ENCODE measurements around the gene UBAC2. TPM values are rescaled to one million over a fixed set of nuclear protein-coding genes. Genes with fewer than 3 reads are reported as not detected.

UBAC2 gene
- total RNA-seq, 2 donors from 2014 or later, result 72.7 to 80.4 TPM

DNA sequence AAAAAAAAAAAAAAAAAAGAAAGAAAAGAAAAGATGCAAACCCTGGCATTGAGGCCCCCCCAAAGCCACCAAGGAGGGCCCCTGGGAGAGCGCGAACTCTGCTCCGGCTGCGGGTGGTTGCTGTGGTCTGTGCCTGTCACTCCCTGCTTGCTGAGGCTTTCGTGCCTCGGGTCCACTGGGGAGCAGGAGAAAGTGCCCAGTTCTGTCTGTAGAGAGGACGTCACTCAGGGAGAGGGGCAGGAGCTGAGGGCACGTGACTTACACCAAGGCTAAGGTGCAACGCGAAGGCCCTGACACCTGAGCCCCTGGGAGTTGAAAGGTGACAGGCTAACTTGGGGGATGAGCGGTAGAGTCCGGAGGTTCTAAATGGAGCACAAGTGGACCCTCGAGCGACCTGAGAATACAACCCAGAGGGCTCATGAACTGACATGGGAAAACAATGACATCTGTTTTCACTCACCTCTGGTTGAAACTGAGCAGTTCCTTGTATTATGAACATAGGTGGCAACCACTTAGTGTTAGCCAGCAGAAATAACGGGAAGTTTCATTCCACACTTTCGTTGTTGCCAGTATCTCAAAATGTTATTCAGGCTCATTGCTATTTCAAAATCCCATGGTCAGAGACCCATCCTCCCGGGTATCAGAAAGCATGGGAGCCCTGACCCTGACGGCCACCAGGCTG, 231.4 kb downstream of the UBAC2 start:
- no peak overlapping the region for H3K9ac ChIP-seq (ENCODE audit: extremely low read depth, low read length, poor library complexity, severe bottlenecking)

DNA sequence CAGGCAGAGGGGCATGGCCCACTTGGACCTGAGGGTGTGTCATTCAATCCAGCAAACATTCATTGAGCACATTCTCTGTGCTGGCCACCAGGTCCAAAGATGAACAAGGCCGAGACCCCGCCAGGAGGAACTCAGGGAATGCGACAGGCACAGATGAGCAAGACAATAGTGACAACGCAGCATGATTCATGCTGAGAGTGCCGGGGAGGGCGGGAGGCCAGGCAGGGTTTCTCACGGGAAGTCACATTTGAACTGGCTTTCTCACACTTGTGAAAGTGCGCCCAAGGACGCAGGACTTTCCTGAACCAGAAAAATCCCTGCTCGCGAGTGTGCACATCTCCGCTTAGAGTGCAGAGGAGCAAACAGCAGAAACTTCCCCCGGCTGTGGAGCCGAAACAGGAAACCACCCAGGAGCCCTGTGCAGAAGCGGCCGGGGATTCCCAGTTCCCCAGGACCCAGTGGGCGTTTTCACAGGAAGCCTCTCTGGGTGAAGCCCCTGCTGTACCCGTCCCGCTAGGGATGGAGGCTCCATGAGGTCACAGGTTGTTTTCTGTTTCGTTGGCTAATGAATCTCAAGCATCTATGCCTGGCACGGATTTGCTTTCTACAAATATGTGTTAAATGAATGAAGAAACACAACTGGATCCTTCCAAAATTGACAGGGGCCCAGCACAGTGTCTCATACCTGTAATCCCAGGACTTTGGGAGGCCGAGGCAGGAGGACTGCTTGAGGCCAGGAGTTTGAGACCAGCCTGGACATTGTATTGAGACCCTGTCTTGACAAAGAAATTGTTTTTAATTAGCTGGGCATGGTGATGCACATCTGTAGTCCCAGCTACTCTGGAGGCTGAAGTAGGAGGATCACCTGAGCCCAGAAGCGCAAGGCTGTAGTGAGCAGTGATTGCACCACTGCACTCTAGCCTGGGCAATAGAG, 232.2 kb downstream of the UBAC2 start:
- DNase-seq, result peak; percentile 92
- H3K36me3 ChIP-seq (ENCODE audit: control insufficient read depth, insufficient read depth, low read length), result no peaks in the 10 kb centered on the region

More for the DNA sequence above, 231.4 kb downstream of the UBAC2 start:
- no peaks in the 10 kb centered on the region for H3K9me3 ChIP-seq (ENCODE audit: control insufficient read depth, low read length)
- no peak overlapping the region for H3K27ac ChIP-seq (ENCODE audit: low read depth, low read length)
- H3K4me1 ChIP-seq (ENCODE audit: control insufficient read depth, insufficient read depth, low read length), result peaks cover 9% of the 10 kb centered on the region
- H3K36me3 Mint-ChIP-seq (ENCODE audit: low read depth), result no peaks in the 10 kb centered on the region
- peak overlapping the region; percentile 22 for H3K4me3 Mint-ChIP-seq
- no peaks in the 10 kb centered on the region for H3K9me3 Mint-ChIP-seq
- TF ChIP-seq, protein P1, sequence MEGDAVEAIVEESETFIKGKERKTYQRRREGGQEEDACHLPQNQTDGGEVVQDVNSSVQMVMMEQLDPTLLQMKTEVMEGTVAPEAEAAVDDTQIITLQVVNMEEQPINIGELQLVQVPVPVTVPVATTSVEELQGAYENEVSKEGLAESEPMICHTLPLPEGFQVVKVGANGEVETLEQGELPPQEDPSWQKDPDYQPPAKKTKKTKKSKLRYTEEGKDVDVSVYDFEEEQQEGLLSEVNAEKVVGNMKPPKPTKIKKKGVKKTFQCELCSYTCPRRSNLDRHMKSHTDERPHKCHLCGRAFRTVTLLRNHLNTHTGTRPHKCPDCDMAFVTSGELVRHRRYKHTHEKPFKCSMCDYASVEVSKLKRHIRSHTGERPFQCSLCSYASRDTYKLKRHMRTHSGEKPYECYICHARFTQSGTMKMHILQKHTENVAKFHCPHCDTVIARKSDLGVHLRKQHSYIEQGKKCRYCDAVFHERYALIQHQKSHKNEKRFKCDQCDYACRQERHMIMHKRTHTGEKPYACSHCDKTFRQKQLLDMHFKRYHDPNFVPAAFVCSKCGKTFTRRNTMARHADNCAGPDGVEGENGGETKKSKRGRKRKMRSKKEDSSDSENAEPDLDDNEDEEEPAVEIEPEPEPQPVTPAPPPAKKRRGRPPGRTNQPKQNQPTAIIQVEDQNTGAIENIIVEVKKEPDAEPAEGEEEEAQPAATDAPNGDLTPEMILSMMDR (conservative IDR thresholded peaks at IDR 0.05), result no peak
- 85% methylated on average over 17 to 18 of the region's 18 CpGs for WGBS, 2 experiments (ENCODE audit: insufficient coverage in 1 of 2, insufficient read length in 1 of 2)
- H3K4me1 Mint-ChIP-seq, result peaks cover 11% of the 10 kb centered on the region
- H3K27me3 Mint-ChIP-seq (ENCODE audit: insufficient read depth), result peaks cover 3% of the 10 kb centered on the region
- no peaks in the 10 kb centered on the region for H3K27me3 ChIP-seq (ENCODE audit: control insufficient read depth, insufficient read depth, low read length, poor library complexity, severe bottlenecking)
- H3K27ac Mint-ChIP-seq, result peak overlapping the region; percentile 29
- DNase-seq, result peak; percentile 55
- no peak overlapping the region for H3K4me3 ChIP-seq (ENCODE audit: low read length)
- no peaks in the 10 kb centered on the region for H3K36me3 ChIP-seq (ENCODE audit: control insufficient read depth, insufficient read depth, low read length)

DNA sequence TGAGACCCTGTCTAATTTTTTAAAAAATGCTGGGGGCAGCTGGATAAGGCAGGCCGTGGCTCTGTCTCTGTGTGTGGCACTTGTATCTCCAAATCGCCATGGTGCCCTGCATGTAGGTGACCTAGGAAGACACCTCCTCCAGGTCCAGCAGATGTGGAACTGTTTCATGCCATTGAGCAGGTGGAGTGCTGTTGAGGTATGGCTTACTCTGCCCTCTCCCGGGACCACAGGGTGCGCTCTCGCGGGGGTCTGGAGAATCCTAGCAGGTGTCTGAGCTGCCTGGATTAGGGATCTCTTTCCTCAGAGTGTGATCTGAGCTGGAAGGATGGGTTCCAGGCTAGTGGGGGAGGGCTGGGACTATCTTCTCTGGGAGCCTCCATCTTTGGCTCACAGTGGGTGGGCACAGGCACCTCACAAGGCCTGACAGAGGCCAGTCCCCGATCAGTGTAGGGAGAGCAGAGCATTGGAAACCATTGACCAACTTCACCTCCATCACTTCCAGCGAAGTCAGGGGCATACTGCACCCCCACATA, 233.0 kb downstream of the UBAC2 start:
- Mint-ChIP-seq H3K9me3 (no peaks in the 10 kb centered on the region), H3K27me3 (ENCODE audit: insufficient read depth) (peaks cover under 1% of the 10 kb centered on the region), H3K4me3 (no peak overlapping the region), H3K4me1 (peaks cover 11% of the 10 kb centered on the region), H3K36me3 (ENCODE audit: low read depth) (no peaks in the 10 kb centered on the region), H3K27ac (no peak overlapping the region)
- H3K9ac ChIP-seq (ENCODE audit: extremely low read depth, low read length, poor library complexity, severe bottlenecking), result no peak overlapping the region
- 94 to 100% methylated on average over 2 to 8 of the region's 8 CpGs for WGBS, 2 experiments (ENCODE audit: insufficient coverage in 1 of 2, insufficient read length in 1 of 2)
- no peak overlapping the region for H3K4me3 ChIP-seq (ENCODE audit: low read length)
- H3K27ac ChIP-seq (ENCODE audit: low read depth, low read length), result no peak overlapping the region
- no peaks in the 10 kb centered on the region for H3K27me3 ChIP-seq (ENCODE audit: control insufficient read depth, insufficient read depth, low read length, poor library complexity, severe bottlenecking)
- no peaks in the 10 kb centered on the region for H3K9me3 ChIP-seq (ENCODE audit: control insufficient read depth, low read length)
- TF ChIP-seq, protein P1 (conservative IDR thresholded peaks at IDR 0.05), result no peak
- DNase-seq, result no peak
- peaks cover 9% of the 10 kb centered on the region for H3K4me1 ChIP-seq (ENCODE audit: control insufficient read depth, insufficient read depth, low read length)
- H3K36me3 ChIP-seq (ENCODE audit: control insufficient read depth, insufficient read depth, low read length), result no peaks in the 10 kb centered on the region

More for the DNA sequence above, 232.2 kb downstream of the UBAC2 start:
- TF ChIP-seq, protein P1 (conservative IDR thresholded peaks at IDR 0.05), result peak; percentile 28
- Mint-ChIP-seq H3K4me3 (peak overlapping the region; percentile 22), H3K36me3 (ENCODE audit: low read depth) (no peaks in the 10 kb centered on the region), H3K27ac (peak overlapping the region; percentile 29), H3K27me3 (ENCODE audit: insufficient read depth) (no peaks in the 10 kb centered on the region), H3K4me1 (peaks cover 11% of the 10 kb centered on the region), H3K9me3 (no peaks in the 10 kb centered on the region)
- no peaks in the 10 kb centered on the region for H3K9me3 ChIP-seq (ENCODE audit: control insufficient read depth, low read length)
- H3K27me3 ChIP-seq (ENCODE audit: control insufficient read depth, insufficient read depth, low read length, poor library complexity, severe bottlenecking), result no peaks in the 10 kb centered on the region
- H3K4me1 ChIP-seq (ENCODE audit: control insufficient read depth, insufficient read depth, low read length), result peaks cover 9% of the 10 kb centered on the region
- 35 to 41% methylated on average over 22 to 23 of the region's 23 CpGs for WGBS, 2 experiments (ENCODE audit: insufficient coverage in 1 of 2, insufficient read length in 1 of 2)
- H3K9ac ChIP-seq (ENCODE audit: extremely low read depth, low read length, poor library complexity, severe bottlenecking), result no peak overlapping the region
- H3K4me3 ChIP-seq (ENCODE audit: low read length), result peak overlapping the region; percentile 10
- H3K27ac ChIP-seq (ENCODE audit: low read depth, low read length), result no peak overlapping the region
